GM13976 (cell line): Measurements from ENCODE around the gene H6PD.

Source experiments
- DNase-seq: peaks from one replicate; pipeline ENCODE4 v3.0.0; 2012; ENCODE audit warnings: low spot score
- in situ Hi-C: fragments of 300-500 bp; cut with MboI; formaldehyde crosslinking; loops from one replicate; pipeline ENCODE4 v1.12.0; 2022; ENCODE audit warnings: low sequenced_read_pairs, mixed read lengths, inconsistent platforms; ENCODE audit not compliant: unreplicated experiment
- TF ChIP-seq, protein P1 (sequence below): IDR thresholded peaks from 2 replicates; pipeline ENCODE4 v1.5.1; 2012; ENCODE audit warnings: borderline replicate concordance, mild to moderate bottlenecking; ENCODE audit not compliant: insufficient read depth; ENCODE audit errors: extremely low read depth, missing control alignments, control extremely low read depth

The H6PD gene

DNA sequence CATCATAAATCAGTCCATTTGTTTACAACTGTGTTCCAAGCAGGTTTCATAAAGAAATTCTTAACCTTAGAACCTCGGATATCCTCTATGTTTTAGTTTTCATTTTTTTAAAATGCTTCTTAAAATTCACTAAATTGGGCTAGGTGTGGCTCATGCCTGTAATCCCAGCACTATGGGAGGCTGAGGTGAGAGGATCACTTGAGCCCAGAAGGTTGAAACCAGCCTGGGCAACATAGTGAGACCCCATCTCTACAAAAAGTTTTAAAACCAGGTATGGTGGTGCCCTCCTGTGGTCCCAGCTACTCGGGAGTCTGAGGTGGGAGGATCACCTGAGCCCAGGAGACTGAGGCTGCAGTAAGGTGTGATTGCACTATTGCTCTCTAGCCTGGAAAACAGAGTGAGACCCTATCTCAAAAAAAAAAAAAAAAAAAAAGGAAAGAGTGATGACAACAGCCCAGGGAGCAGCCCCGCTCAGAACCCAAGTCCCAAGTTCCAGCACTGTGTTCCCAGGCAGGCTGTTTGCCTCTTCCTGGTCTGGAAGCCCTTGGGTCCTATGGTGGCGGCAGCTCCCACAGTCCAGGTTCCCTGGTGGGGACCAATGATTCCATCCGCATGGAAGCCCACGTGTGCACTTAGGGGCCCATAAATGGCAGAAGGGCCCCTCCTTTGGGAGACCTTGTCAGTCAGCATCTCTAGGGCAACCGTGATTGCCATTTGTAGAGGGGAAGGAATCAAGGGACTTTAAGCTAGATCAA, 33.4 kb downstream of the H6PD start:
- DNase-seq = no peak
- in situ Hi-C loops = no loop called here
- TF ChIP-seq, protein P1, sequence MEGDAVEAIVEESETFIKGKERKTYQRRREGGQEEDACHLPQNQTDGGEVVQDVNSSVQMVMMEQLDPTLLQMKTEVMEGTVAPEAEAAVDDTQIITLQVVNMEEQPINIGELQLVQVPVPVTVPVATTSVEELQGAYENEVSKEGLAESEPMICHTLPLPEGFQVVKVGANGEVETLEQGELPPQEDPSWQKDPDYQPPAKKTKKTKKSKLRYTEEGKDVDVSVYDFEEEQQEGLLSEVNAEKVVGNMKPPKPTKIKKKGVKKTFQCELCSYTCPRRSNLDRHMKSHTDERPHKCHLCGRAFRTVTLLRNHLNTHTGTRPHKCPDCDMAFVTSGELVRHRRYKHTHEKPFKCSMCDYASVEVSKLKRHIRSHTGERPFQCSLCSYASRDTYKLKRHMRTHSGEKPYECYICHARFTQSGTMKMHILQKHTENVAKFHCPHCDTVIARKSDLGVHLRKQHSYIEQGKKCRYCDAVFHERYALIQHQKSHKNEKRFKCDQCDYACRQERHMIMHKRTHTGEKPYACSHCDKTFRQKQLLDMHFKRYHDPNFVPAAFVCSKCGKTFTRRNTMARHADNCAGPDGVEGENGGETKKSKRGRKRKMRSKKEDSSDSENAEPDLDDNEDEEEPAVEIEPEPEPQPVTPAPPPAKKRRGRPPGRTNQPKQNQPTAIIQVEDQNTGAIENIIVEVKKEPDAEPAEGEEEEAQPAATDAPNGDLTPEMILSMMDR = no peak

DNA sequence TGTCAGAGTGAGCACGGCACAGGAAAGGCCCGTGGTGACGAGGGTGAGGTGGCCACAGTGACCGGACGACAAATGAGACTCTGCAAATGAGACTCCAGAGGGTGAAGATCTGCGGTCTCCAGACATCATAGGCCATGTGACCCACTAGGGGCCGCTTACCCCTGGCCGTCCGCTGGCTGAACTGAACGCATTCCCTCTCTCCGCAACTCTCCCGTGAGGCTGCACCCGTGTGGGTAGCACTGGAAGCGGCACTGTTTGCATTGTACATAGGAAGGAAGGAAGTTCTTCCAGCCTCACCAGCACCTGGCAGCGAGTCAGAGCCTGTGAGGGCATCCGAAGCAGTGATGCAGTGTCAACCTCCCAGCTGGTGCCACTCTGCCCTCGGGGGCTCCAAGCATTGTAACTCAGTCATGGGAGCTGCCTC, 34.5 kb downstream of the H6PD start:
- in situ Hi-C loops = no loop called here
- DNase-seq = no peak
- TF ChIP-seq, protein P1 = no peak

DNA sequence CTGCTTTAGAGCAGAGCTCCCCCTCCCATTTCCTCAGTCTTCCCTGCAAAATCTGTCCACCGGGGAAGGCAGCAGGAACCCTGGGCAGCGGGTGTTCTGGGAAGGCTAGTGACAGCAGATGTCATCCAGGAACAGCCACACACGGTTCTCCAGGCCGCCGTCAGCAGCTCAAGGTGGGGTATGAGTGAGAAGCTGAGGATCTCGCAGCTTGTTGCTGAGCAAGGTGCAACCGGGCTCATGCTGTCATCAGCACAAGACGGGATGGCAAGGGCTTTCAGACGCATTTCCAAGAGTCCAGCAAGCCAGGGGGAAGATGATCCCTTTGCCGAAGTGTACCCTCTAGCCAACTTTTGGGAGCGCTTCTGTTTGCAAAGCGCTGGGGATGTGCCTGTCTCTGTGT, 35.1 kb downstream of the H6PD start:
- in situ Hi-C loops = no loop called here
- TF ChIP-seq, protein P1 = no peak
- no peak for DNase-seq

DNA sequence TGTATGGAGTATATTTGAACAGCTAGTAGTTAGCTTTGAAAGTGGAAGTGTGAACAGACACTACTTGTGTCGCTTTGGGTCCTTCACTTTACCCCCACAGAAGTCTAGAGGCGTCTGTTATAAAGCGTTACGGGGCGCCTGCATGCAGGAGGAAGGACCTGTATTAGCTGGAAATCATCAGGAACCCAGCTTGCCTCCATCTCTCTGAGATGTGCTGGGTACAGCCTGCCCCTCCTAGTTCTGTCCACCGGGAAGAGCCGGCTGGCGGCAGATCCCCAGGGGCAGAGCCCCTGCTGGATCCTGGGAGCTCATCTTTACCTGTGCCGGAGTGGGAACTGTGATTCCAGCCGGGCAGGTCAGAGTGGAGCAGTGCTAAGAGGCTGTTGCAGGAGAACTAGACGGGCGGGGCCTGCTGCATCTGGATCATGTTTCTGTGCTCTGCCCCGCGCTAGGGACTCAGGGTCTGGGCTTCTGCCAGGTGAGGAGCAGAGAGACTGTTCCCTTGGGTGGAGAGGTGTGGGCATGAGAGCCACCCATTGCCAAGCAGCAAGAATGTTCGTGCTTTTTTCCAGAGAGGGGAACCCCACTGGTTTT, 35.8 kb downstream of the H6PD start:
- no peak for DNase-seq
- TF ChIP-seq, protein P1 = no peak
- in situ Hi-C loops = no loop called here

DNA sequence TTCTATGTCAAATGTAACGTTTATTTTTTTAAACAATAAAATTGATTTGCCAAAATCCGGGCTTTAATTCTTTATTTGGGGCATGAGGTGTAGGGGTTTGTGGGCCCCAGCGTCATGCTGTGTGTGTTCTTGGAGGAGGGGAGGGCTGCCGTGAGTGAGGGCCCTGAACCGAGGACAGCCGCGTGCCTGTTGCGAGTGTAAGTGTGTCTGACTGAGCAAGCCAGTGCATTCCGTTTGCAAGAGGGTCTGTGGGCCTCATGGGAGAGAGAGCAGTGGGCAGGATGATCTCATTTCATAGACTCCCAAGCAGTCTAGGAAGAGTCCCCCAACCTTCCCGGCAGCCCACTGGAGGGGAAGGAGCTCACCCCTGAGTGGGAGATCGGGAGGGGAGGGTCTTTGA, 36.7 kb downstream of the H6PD start:
- no peak for DNase-seq
- in situ Hi-C loops = no loop called here
- TF ChIP-seq, protein P1 = no peak

DNA sequence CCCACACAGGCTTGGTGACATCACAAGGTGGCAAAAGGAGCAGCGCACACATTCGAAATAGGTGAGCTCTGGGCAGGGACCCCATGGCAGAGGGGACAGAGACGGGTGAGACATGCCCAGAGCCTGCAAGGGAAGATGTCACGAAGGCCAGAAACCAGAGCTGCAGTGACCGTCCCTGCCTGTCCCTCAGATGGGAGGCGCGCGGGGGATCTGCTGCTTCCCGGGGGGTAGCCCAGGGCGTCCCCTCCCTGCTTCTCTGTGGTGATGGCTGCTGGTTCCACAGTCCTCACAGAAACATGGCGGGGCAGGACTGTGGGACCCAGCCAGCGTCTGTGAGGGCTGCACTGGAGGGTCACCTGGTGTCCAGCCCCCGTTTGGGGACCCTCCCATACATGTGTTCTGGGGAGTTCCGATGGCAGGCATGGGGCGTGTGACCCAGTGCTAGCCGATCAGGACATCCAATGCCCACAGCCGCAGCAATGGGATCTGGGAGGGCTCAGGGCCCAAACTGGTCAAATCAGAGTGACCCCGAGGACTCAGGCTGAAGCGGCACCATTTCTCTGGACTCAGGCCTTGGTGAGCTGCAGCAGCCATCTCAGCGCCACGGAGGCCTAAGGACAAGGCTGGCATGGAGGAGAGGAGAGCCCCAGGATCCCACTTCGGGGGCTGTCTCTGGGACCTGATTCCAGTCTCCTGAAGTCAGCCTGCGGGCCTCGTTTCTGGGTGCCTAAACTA, 37.5 kb downstream of the H6PD start:
- DNase-seq = no peak
- in situ Hi-C loops = no loop called here
- TF ChIP-seq, protein P1 = no peak
